Measurements from ENCODE around the gene KCTD1. TPM values are rescaled to one million over a fixed set of nuclear protein-coding genes. Genes with fewer than 3 reads are reported as not detected.

Gene KCTD1
- total RNA-seq, 1 experiment from 2014 or later, result 4.1 TPM

- no TSS peak for BruUV-seq (replicated peaks)
- Histone ChIP-seq H3K27me3 (replicated peaks; ENCODE audit: insufficient read depth, low read depth, low read length, poor library complexity) (peaks cover 89% of the 10 kb centered on the region), H3K4me3 (ENCODE audit: low read depth, low read length, poor library complexity, severe bottlenecking) (no peak overlapping the region), H3K36me3 (ENCODE audit: insufficient read depth, low read length, poor library complexity, severe bottlenecking) (no peaks in the 10 kb centered on the region), H3K9me3 (ENCODE audit: low read depth, low read length, poor library complexity, severe bottlenecking) (no peaks in the 10 kb centered on the region), H3K4me1 (ENCODE audit: insufficient read depth, low read length, poor library complexity, severe bottlenecking) (peaks cover 7% of the 10 kb centered on the region), H3K27ac (ENCODE audit: low read depth, low read length, poor library complexity, severe bottlenecking) (no peak overlapping the region)
- DNase-seq (ENCODE audit: low spot score), result no peak
- TF ChIP-seq CTCF (conservative IDR thresholded peaks at IDR 0.05; ENCODE audit: low read depth, low read length) (no peak), EZH2 (IDR thresholded peaks at IDR 0.05; ENCODE audit: borderline replicate concordance, low read depth, low read length, poor library complexity, severe bottlenecking) (no peak)
- CTCF ChIA-PET, result no interaction called here
- POLR2A ChIA-PET (ENCODE audit: low non-redundant PET), result no interaction called here
- intact Hi-C loops (cut with micrococcal nuclease; ENCODE audit: unreplicated experiment), result no loop called here
Observed at GRCh38 chr18:26551695-26552081, 3.3 kb upstream of the KCTD1 start.

DNA sequence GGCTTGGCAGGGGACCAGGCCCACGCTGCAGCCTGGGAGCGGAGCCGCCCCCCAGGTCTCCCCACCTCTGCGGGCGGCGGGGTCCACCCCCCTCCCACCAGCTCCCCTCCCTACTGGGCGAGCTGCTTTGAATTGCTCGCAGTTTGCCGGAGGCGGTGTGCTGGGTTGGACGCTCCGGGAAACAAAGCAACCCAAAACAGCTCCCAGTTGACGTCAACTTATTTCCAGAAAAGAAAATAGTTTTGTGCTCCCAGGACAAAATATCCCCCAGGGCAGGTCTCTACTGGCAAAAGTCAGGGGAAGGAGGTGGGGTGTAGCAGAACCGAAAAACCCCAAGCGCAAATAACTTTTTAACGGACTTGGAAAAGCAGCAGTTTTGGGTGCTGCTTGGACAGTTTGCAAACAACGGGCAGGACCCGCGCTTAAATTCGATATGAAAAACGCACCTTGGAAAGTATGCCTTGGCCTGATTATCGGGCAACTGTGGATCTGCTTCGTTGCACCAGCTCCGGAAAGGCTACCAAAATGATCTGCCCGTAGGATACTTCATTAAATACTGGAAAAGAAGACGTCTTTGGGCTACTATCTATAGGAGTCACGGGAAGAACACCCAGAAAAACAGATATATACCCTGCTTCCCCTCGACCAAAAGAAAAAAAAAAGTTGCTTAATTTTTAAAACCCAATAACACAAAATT, 2.8 kb upstream of the KCTD1 start:
- CTCF ChIA-PET, result no interaction called here
- POLR2A ChIA-PET (ENCODE audit: low non-redundant PET), result no interaction called here
- intact Hi-C loops (cut with micrococcal nuclease; ENCODE audit: unreplicated experiment), result no loop called here
- no peak for TF ChIP-seq EZH2 (IDR thresholded peaks at IDR 0.05; ENCODE audit: borderline replicate concordance, low read depth, low read length, poor library complexity, severe bottlenecking)
- no peak for TF ChIP-seq CTCF (conservative IDR thresholded peaks at IDR 0.05; ENCODE audit: low read depth, low read length)
- Histone ChIP-seq H3K36me3 (ENCODE audit: insufficient read depth, low read length, poor library complexity, severe bottlenecking) (no peaks in the 10 kb centered on the region), H3K27me3 (replicated peaks; ENCODE audit: insufficient read depth, low read depth, low read length, poor library complexity) (peaks cover 90% of the 10 kb centered on the region), H3K9me3 (ENCODE audit: low read depth, low read length, poor library complexity, severe bottlenecking) (no peaks in the 10 kb centered on the region), H3K4me3 (ENCODE audit: low read depth, low read length, poor library complexity, severe bottlenecking) (no peak overlapping the region), H3K27ac (ENCODE audit: low read depth, low read length, poor library complexity, severe bottlenecking) (no peak overlapping the region), H3K4me1 (ENCODE audit: insufficient read depth, low read length, poor library complexity, severe bottlenecking) (peaks cover 7% of the 10 kb centered on the region)
- DNase-seq (ENCODE audit: low spot score), result no peak
- BruUV-seq (replicated peaks), result no TSS peak

GRCh38 chr18:26549263-26550094, 1.1 kb upstream of the KCTD1 start:
- TF ChIP-seq EZH2 (IDR thresholded peaks at IDR 0.05; ENCODE audit: borderline replicate concordance, low read depth, low read length, poor library complexity, severe bottlenecking), result peak; percentile 68
- no peak for TF ChIP-seq CTCF (conservative IDR thresholded peaks at IDR 0.05; ENCODE audit: low read depth, low read length)
- peaks cover 85% of the 10 kb centered on the region for H3K27me3 ChIP-seq (replicated peaks; ENCODE audit: insufficient read depth, low read depth, low read length, poor library complexity)
- intact Hi-C loops (cut with micrococcal nuclease; ENCODE audit: unreplicated experiment), result no loop called here
- H3K4me3 ChIP-seq (ENCODE audit: low read depth, low read length, poor library complexity, severe bottlenecking), result peak overlapping the region; percentile 72
- H3K9me3 ChIP-seq (ENCODE audit: low read depth, low read length, poor library complexity, severe bottlenecking), result no peaks in the 10 kb centered on the region
- ChIA-PET CTCF (no interaction called here), POLR2A (ENCODE audit: low non-redundant PET) (interaction anchor here (0.6 kb wide), 1 partner anchor 16 kb away, joined by 19 read pairs; no protein-coding TSS in a partner anchor)
- H3K36me3 ChIP-seq (ENCODE audit: insufficient read depth, low read length, poor library complexity, severe bottlenecking), result no peaks in the 10 kb centered on the region
- H3K4me1 ChIP-seq (ENCODE audit: insufficient read depth, low read length, poor library complexity, severe bottlenecking), result peaks cover 7% of the 10 kb centered on the region
- BruUV-seq (replicated peaks), result no TSS peak
- peak; percentile 31 for DNase-seq (ENCODE audit: low spot score)
- H3K27ac ChIP-seq (ENCODE audit: low read depth, low read length, poor library complexity, severe bottlenecking), result no peak overlapping the region
